Keratinocyte (primary cell): ENCODE measurements around the gene ALOX12B. TPM values are rescaled to one million over a fixed set of nuclear protein-coding genes. Genes with fewer than 3 reads are reported as not detected.

Experiments
- DNase-seq: peaks from one replicate; pipeline ENCODE4 v3.0.0-alpha.2; 2011; ENCODE audit warnings: low read depth, missing footprints, low spot score
- FAIRE-seq: peaks from 2 replicates; lab custom pipeline; 2011; peaks lifted over from hg19 to GRCh38; lab: Jason Lieb, UNC
- H2AFZ ChIP-seq: 2 replicates; pipeline ENCODE4 v1.6.0; 2012; ENCODE audit warnings: low read length, control low read depth, inconsistent platforms; ENCODE audit not compliant: control insufficient read depth
- H3K27ac ChIP-seq: 2 replicates; pipeline ENCODE4 v1.5.1; 2011; ENCODE audit warnings: low read length; ENCODE audit not compliant: control insufficient read depth, insufficient read depth
- H3K27me3 ChIP-seq: 3 replicates; pipeline ENCODE4 v1.6.0; 2011; ENCODE audit warnings: low read length; ENCODE audit not compliant: control insufficient read depth, insufficient read depth; ENCODE audit errors: extremely low read depth
- H3K36me3 ChIP-seq, 2 experiments: 2 replicates in 1 of 2; 3 replicates in 1 of 2; pipeline ENCODE4 v1.5.1; 2011; ENCODE audit warnings: low read length in 2 of 2, mild to moderate bottlenecking in 1 of 2; ENCODE audit not compliant: control insufficient read depth in 2 of 2, insufficient read depth in 2 of 2; ENCODE audit errors: extremely low read depth in 1 of 2
- H3K4me1 ChIP-seq: 3 replicates; pipeline ENCODE4 v1.5.1; 2011; ENCODE audit warnings: low read length; ENCODE audit not compliant: control insufficient read depth, insufficient read depth; ENCODE audit errors: extremely low read depth
- H3K4me2 ChIP-seq: 3 replicates; pipeline ENCODE4 v1.6.0; 2011; ENCODE audit warnings: low read depth, low read length; ENCODE audit not compliant: control insufficient read depth, insufficient read depth; ENCODE audit errors: extremely low read depth
- H3K4me3 ChIP-seq, 3 experiments: fragments of 200-600 bp in 1 of 3; sonication (generic) in 1 of 3; 2 replicates in 2 of 3; 3 replicates in 1 of 3; pipeline ENCODE4 v1.5.1; 2011 to 2016; ENCODE audit warnings: low read length in 3 of 3, mild to moderate bottlenecking in 3 of 3, control low read depth in 2 of 3, inconsistent platforms in 1 of 3, low read depth in 1 of 3, mixed read lengths in 1 of 3, mixed run types in 1 of 3, moderate library complexity in 1 of 3; ENCODE audit not compliant: control insufficient read depth in 2 of 3, insufficient read depth in 2 of 3; ENCODE audit errors: extremely low read depth in 1 of 3
- H3K79me2 ChIP-seq: 2 replicates; pipeline ENCODE4 v1.6.0; 2012; ENCODE audit warnings: low read length; ENCODE audit not compliant: control insufficient read depth, insufficient read depth
- H3K9ac ChIP-seq: 3 replicates; pipeline ENCODE4 v1.6.0; 2011; ENCODE audit warnings: low read length; ENCODE audit not compliant: control insufficient read depth, insufficient read depth; ENCODE audit errors: extremely low read depth
- H3K9me1 ChIP-seq: 3 replicates; pipeline ENCODE4 v1.6.0; 2011; ENCODE audit warnings: low read length; ENCODE audit not compliant: control insufficient read depth, insufficient read depth; ENCODE audit errors: extremely low read depth
- H3K9me3 ChIP-seq: 2 replicates; pipeline ENCODE4 v1.5.1; 2012; ENCODE audit warnings: low read depth, low read length; ENCODE audit not compliant: control insufficient read depth
- H4K20me1 ChIP-seq: 3 replicates; pipeline ENCODE4 v1.6.0; 2011; ENCODE audit warnings: low read length; ENCODE audit not compliant: control insufficient read depth, insufficient read depth; ENCODE audit errors: extremely low read depth
- EZH2 ChIP-seq: IDR thresholded peaks from one replicate; pipeline ENCODE4 v1.6.1; 2012; ENCODE audit warnings: inconsistent platforms, mild to moderate bottlenecking, low read length, moderate library complexity
- dilution Hi-C: fragments of 300-500 bp; cut with MboI; formaldehyde crosslinking; loops from one replicate; pipeline ENCODE4 v1.7.0; 2020; ENCODE audit warnings: low sequenced_read_pairs; ENCODE audit not compliant: extremely low pct_ligation_motif_present
- polyA plus RNA-seq, 5 experiments: library from polyadenylated mRNA; depleted of rRNA in 3 of 5; stranded (reverse) in 3 of 5; stranded (forward) in 1 of 5; unstranded in 1 of 5; fragments of >200 nt; gene quantifications; 1 replicate in 1 of 5; 2 replicates in 3 of 5; 3 replicates in 1 of 5; pipeline versions ENCODE4 v1.2.1 to v1.2.3, GENCODE V29; 2011 to 2012; ENCODE audit warnings: missing spikeins in 2 of 5, low read depth in 1 of 5, low replicate concordance in 1 of 5
- TF ChIP-seq, protein P1 (sequence below), 3 experiments: IDR thresholded peaks in 1 of 3; conservative IDR thresholded peaks in 1 of 3; optimal IDR thresholded peaks in 1 of 3; 2 replicates in 2 of 3; 3 replicates in 1 of 3; pipeline versions ENCODE3 to v1.5.1; 2011; ENCODE audit warnings: low read length in 3 of 3, mild to moderate bottlenecking in 3 of 3, moderate library complexity in 2 of 3, control low read depth in 1 of 3, inconsistent platforms in 1 of 3; ENCODE audit not compliant: insufficient read depth in 2 of 3; ENCODE audit errors: extremely low read depth in 1 of 3

ALOX12B gene
- polyA plus RNA-seq, 1 donor (not counting 4 experiments of a cell fraction or from before 2014, with no cell fraction given): 0.47 TPM

GRCh38 chr17:8060274-8060673, 27.2 kb downstream of the ALOX12B start:
- no peaks in the 10 kb centered on the region for H3K9me1 ChIP-seq
- no peak overlapping the region for H3K4me2 ChIP-seq
- no peaks in the 10 kb centered on the region for H3K79me2 ChIP-seq
- H3K27me3 ChIP-seq: peaks cover 14% of the 10 kb centered on the region
- no peak overlapping the region for H3K4me3 ChIP-seq
- H3K9me3 ChIP-seq: no peaks in the 10 kb centered on the region
- FAIRE-seq (peak; percentile 56), DNase-seq (no peak)
- H3K9ac ChIP-seq: no peak overlapping the region
- H3K27ac ChIP-seq: no peak overlapping the region
- no peaks in the 10 kb centered on the region for H3K36me3 ChIP-seq
- dilution Hi-C loops: no loop called here
- peaks cover 29% of the 10 kb centered on the region for H3K4me1 ChIP-seq
- no peak for TF ChIP-seq EZH2
- TF ChIP-seq, protein P1, sequence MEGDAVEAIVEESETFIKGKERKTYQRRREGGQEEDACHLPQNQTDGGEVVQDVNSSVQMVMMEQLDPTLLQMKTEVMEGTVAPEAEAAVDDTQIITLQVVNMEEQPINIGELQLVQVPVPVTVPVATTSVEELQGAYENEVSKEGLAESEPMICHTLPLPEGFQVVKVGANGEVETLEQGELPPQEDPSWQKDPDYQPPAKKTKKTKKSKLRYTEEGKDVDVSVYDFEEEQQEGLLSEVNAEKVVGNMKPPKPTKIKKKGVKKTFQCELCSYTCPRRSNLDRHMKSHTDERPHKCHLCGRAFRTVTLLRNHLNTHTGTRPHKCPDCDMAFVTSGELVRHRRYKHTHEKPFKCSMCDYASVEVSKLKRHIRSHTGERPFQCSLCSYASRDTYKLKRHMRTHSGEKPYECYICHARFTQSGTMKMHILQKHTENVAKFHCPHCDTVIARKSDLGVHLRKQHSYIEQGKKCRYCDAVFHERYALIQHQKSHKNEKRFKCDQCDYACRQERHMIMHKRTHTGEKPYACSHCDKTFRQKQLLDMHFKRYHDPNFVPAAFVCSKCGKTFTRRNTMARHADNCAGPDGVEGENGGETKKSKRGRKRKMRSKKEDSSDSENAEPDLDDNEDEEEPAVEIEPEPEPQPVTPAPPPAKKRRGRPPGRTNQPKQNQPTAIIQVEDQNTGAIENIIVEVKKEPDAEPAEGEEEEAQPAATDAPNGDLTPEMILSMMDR (optimal IDR thresholded peaks at IDR 0.05 in 1 of 3, IDR thresholded peaks at IDR 0.05 in 1 of 3, conservative IDR thresholded peaks at IDR 0.05 in 1 of 3; ENCODE audit: extremely low read depth in 1 of 3, insufficient read depth in 2 of 3, low read length in 3 of 3): peak; percentile 49 to 65 (median 65)
- no peaks in the 10 kb centered on the region for H4K20me1 ChIP-seq
- H2AFZ ChIP-seq: no peak overlapping the region

DNA sequence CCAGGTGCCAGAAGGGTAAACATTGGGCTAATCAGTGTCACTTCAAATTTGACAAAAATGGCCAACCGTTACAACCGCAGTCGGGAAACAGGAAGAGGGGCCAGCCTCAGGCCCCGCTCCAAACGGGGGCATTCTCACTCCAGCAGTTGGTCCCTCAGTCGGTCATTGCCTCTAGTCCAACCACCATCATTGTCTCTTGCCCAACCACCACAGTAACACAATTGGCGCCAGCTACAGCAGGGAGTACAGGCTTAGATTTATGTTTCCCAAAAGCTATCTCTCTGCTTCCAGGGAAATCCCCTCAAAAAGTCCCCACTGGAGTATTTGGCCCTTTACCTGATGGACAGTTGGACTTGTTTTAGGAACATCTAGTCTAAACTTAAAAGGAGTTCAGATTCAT, 28.4 kb downstream of the ALOX12B start:
- Histone ChIP-seq H3K79me2 (no peaks in the 10 kb centered on the region), H3K9me3 (no peaks in the 10 kb centered on the region), H3K27me3 (peaks cover 6% of the 10 kb centered on the region), H3K9me1 (no peaks in the 10 kb centered on the region), H3K9ac (no peak overlapping the region), H3K4me1 (peaks cover 29% of the 10 kb centered on the region), H3K27ac (no peak overlapping the region), H3K36me3 (no peaks in the 10 kb centered on the region), H3K4me3 (no peak overlapping the region), H3K4me2 (no peak overlapping the region), H4K20me1 (no peaks in the 10 kb centered on the region), H2AFZ (no peak overlapping the region)
- FAIRE-seq (no peak), DNase-seq (no peak)
- dilution Hi-C loops: no loop called here
- no peak for TF ChIP-seq EZH2
- TF ChIP-seq, protein P1 (optimal IDR thresholded peaks at IDR 0.05 in 1 of 3, IDR thresholded peaks at IDR 0.05 in 1 of 3, conservative IDR thresholded peaks at IDR 0.05 in 1 of 3; ENCODE audit: extremely low read depth in 1 of 3, insufficient read depth in 2 of 3, low read length in 3 of 3): no peak
